OCI-LY1 (cell line): ENCODE results near the gene MYOF.

Experiments
- EZH2 ChIP-seq: fragments of 200-600 bp; sonication (generic), shearing (Covaris generic); IDR thresholded peaks from 2 replicates; pipeline ENCODE4 v1.8.0; 2017; ENCODE audit warnings: borderline replicate concordance, mixed run types, mild to moderate bottlenecking, antibody characterized with exemption, low read length, moderate library complexity, mixed read lengths
- TF ChIP-seq, protein P1 (sequence below): fragments of 200-600 bp; sonication (generic), shearing (Covaris generic); IDR thresholded peaks from 2 replicates; pipeline ENCODE4 v1.5.1; 2017; ENCODE audit warnings: mild to moderate bottlenecking, antibody characterized with exemption, low read length, moderate library complexity, mixed read lengths

DNA sequence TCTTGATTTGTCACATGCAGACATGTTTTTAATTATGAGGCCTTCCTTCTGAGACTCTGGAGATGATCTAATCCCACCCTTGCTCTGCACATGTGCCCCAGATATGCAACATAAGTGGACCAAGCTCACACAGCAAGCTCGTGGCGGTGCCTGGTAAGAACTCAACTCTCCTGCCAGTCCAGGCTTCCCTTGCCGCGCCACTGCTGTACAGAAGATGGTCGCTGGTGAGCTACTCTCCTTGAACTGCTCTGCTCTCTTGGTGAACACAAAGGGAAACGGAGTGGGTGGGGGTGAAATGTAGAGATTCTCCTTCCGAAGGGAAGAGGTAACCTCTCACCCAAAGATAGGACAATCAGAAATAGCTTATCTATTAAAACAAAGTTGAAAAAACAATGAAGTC is 25.7 kb downstream of the MYOF start:
- TF ChIP-seq, protein P1, sequence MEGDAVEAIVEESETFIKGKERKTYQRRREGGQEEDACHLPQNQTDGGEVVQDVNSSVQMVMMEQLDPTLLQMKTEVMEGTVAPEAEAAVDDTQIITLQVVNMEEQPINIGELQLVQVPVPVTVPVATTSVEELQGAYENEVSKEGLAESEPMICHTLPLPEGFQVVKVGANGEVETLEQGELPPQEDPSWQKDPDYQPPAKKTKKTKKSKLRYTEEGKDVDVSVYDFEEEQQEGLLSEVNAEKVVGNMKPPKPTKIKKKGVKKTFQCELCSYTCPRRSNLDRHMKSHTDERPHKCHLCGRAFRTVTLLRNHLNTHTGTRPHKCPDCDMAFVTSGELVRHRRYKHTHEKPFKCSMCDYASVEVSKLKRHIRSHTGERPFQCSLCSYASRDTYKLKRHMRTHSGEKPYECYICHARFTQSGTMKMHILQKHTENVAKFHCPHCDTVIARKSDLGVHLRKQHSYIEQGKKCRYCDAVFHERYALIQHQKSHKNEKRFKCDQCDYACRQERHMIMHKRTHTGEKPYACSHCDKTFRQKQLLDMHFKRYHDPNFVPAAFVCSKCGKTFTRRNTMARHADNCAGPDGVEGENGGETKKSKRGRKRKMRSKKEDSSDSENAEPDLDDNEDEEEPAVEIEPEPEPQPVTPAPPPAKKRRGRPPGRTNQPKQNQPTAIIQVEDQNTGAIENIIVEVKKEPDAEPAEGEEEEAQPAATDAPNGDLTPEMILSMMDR: no peak
- TF ChIP-seq EZH2: no peak
